ENCODE data around the gene STAC2. TPM values are rescaled to one million over a fixed set of nuclear protein-coding genes. Genes with fewer than 3 reads are reported as not detected.
A peak's percentile ranks its signal among the peaks of the same experiment; 100 is the strongest.

The STAC2 gene
- polyA plus RNA-seq, 1 experiment: not detected

DNA sequence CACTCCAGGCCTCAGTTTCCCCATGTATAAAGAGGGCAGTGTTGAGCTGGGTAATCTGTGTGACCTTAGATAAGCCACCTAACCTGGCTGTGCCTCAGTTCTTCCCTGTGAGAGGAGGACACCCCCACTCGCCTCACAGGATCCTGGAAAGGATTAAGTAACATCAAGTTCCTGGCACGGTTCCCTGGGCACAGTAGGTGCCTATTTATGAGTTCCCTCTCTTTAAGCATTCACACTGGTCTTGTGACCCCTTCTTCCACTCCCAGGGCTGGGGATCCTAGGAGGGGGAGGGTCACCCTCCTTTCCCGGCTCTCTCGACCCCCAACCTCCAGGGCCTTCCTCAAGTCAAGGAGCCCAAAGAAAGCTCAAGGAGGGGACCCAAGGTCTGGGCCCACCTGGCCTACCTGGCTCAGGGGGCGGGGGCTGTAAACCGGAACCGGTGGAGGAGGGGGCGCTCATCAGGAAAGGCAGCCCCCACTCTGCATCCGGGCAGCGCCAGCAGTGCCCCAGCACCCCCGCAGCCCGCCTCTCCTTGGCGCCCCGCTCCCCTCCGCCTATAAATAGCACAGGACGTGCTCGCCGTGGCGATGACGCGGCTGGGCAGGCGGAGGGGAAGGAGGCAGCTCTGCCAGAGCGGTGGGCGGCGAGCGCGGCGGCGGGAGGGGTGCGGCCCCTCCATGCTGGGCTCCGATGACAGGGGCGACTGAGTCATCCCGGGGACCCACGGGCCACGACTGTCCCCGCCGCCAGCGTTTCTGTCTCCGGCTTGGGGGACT lies 16.2 kb downstream of the STAC2 start:
- CTCF ChIA-PET: interaction anchor here (1.1 to 21.2 kb wide), 3 partner anchors 11 to 45 kb away, joined by 3 to 438 read pairs (median 10); partner anchors contain the start of gene ARL5C
- POLR2A ChIA-PET: interaction anchor here (1.8 kb wide), 1 partner anchor 10 kb away, joined by 6 read pairs; the partner anchor contains the start of gene RPL19
- DNase-seq (ENCODE audit: low read depth): no peak
- Histone ChIP-seq H3K36me3 (ENCODE audit: control insufficient read depth, insufficient read depth, low read length) (peaks cover 4% of the 10 kb centered on the region; the same call in 1 of the 2 replicates), H3K4me3 (ENCODE audit: low read depth, low read length) (peak overlapping the region; percentile 36), H3K27me3 (ENCODE audit: control insufficient read depth, insufficient read depth, low read length) (no peaks in the 10 kb centered on the region)
- TF ChIP-seq, protein P1, sequence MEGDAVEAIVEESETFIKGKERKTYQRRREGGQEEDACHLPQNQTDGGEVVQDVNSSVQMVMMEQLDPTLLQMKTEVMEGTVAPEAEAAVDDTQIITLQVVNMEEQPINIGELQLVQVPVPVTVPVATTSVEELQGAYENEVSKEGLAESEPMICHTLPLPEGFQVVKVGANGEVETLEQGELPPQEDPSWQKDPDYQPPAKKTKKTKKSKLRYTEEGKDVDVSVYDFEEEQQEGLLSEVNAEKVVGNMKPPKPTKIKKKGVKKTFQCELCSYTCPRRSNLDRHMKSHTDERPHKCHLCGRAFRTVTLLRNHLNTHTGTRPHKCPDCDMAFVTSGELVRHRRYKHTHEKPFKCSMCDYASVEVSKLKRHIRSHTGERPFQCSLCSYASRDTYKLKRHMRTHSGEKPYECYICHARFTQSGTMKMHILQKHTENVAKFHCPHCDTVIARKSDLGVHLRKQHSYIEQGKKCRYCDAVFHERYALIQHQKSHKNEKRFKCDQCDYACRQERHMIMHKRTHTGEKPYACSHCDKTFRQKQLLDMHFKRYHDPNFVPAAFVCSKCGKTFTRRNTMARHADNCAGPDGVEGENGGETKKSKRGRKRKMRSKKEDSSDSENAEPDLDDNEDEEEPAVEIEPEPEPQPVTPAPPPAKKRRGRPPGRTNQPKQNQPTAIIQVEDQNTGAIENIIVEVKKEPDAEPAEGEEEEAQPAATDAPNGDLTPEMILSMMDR (IDR thresholded peaks at IDR 0.05; ENCODE audit: insufficient read depth, low read depth, low read length): no peak

DNA sequence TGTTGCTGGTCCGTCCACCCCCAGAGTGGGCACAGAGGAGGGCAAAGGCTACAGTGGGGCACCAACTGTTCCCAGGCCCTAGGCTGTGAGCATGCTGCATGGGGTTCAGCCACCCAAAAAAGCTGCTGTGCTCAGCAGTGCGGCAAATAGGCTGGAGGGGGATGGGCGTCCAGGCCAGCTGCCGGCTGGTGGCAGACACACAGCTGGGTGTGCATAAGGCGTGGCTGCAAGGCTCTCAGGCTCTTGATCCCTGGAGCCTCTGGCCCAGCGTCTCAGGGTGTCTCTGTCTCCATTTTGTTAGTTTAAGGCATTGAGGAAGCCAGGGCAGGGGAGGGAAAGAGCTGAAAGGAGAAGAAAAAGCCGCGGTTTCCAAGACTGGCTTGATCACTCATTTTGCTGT lies 16.9 kb downstream of the STAC2 start:
- peaks cover 8% of the 10 kb centered on the region for H3K36me3 ChIP-seq (ENCODE audit: control insufficient read depth, insufficient read depth, low read length)
- POLR2A ChIA-PET: interaction anchor here (1.8 kb wide), 1 partner anchor 9 kb away, joined by 6 read pairs; the partner anchor contains the start of gene RPL19
- TF ChIP-seq, protein P1 (IDR thresholded peaks at IDR 0.05; ENCODE audit: insufficient read depth, low read depth, low read length): no peak
- DNase-seq (ENCODE audit: low read depth): no peak
- no peak overlapping the region for H3K4me3 ChIP-seq (ENCODE audit: low read depth, low read length)
- H3K27me3 ChIP-seq (ENCODE audit: control insufficient read depth, insufficient read depth, low read length): no peaks in the 10 kb centered on the region
- CTCF ChIA-PET: interaction anchor here (0.7 to 21.2 kb wide), 4 partner anchors 10 to 532 kb away, joined by 3 to 438 read pairs (median 6); partner anchors contain the start of gene ARL5C

DNA sequence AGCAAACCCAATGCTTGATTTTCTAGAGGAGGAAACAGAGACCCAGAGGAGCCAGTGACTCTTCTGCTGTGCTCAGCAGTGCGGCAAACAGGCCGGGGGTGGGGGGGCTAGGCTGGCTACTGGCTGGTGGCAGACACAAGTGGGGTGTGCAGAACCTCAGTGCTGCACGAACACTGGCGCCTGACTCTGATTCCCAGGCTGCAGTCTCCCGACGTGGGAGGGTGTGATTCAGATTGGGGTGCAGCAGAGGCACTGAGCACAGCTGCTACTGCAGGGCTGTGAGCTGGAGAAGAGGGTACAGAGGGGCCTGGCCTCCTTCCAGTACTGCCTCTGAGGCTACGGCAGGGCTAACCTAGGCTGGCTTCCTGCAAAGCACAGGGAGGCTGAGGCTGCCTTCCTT lies 17.6 kb downstream of the STAC2 start:
- peaks cover 12% of the 10 kb centered on the region for H3K36me3 ChIP-seq (ENCODE audit: control insufficient read depth, insufficient read depth, low read length)
- H3K27me3 ChIP-seq (ENCODE audit: control insufficient read depth, insufficient read depth, low read length): no peaks in the 10 kb centered on the region
- TF ChIP-seq, protein P1 (IDR thresholded peaks at IDR 0.05; ENCODE audit: insufficient read depth, low read depth, low read length): no peak
- no peak overlapping the region for H3K4me3 ChIP-seq (ENCODE audit: low read depth, low read length)
- DNase-seq (ENCODE audit: low read depth): no peak
- POLR2A ChIA-PET: interaction anchor here (1.8 kb wide), 1 partner anchor 8 kb away, joined by 6 read pairs; the partner anchor contains the start of gene RPL19
- CTCF ChIA-PET: interaction anchor here (0.6 to 21.2 kb wide), 3 partner anchors 31 to 692 kb away, joined by 4 to 438 read pairs (median 10); partner anchors contain the start of gene ARL5C

DNA sequence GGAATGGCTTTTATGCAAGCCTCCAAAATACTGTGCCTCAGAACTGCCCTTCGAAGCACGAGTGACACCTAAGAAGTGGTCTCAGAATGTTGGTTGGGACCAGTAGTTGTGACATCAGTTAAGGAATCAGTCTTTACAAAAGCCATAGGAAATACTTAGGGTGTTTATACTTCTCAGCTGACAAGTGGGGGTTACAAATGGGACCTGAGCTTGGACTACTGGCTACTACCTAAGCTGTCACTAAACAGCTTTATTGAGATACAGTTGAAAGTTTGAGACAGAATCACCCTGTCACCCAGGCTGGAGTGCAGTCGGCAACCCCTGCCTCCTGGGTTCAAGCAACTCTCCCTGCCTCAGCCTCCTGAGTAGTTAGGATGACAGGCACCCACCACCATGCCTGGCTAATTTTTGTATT lies 20.6 kb downstream of the STAC2 start:
- TF ChIP-seq, protein P1 (IDR thresholded peaks at IDR 0.05; ENCODE audit: insufficient read depth, low read depth, low read length): no peak
- DNase-seq (ENCODE audit: low read depth): no peak
- H3K4me3 ChIP-seq (ENCODE audit: low read depth, low read length): no peak overlapping the region
- POLR2A ChIA-PET: no interaction called here
- peaks cover 25% of the 10 kb centered on the region for H3K36me3 ChIP-seq (ENCODE audit: control insufficient read depth, insufficient read depth, low read length)
- H3K27me3 ChIP-seq (ENCODE audit: control insufficient read depth, insufficient read depth, low read length): no peaks in the 10 kb centered on the region
- CTCF ChIA-PET: interaction anchor here (1.2 to 21.2 kb wide), 3 partner anchors 13 to 34 kb away, joined by 3 to 438 read pairs (median 4); no protein-coding TSS in a partner anchor

DNA sequence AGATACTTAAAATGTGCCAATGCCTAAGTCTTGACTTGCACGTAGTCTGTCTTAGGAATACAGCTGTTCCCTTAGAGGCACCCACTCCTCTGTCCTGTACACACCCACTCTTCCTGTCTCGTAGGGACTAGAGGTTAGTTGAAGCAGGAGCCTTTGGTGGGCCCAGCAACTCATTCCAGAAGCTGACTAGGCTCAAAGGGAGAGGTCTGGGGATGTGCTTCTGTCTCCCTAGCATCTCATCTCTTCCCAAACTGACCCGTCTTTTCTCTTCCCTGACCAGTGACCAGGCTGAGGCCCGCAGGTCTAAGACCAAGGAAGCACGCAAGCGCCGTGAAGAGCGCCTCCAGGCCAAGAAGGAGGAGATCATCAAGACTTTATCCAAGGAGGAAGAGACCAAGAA lies 21.5 kb downstream of the STAC2 start:
- TF ChIP-seq, protein P1 (IDR thresholded peaks at IDR 0.05; ENCODE audit: insufficient read depth, low read depth, low read length): no peak
- no peak for DNase-seq (ENCODE audit: low read depth)

More for the DNA sequence above, 21.5 kb downstream of the STAC2 start:
- ChIA-PET POLR2A (interaction anchor here (0.5 to 0.6 kb wide), 2 partner anchors 9 to 66 kb away, joined by 3 to 23 read pairs; no protein-coding TSS in a partner anchor), CTCF (interaction anchor here (21.2 kb wide), 1 partner anchor 35 kb away, joined by 438 read pairs; no protein-coding TSS in a partner anchor)
- Histone ChIP-seq H3K4me3 (ENCODE audit: low read depth, low read length) (no peak overlapping the region), H3K36me3 (ENCODE audit: control insufficient read depth, insufficient read depth, low read length) (peaks cover 25% of the 10 kb centered on the region), H3K27me3 (ENCODE audit: control insufficient read depth, insufficient read depth, low read length) (no peaks in the 10 kb centered on the region)

Measured in BJ (cell line).